SK-N-SH (cell line): Measurements from ENCODE around the gene ADNP2.

Source experiments
- GABPA ChIP-seq: IDR thresholded peaks from 2 replicates; pipeline ENCODE4 v1.4.0; 2012; ENCODE audit warnings: low read depth, mild to moderate bottlenecking
- POLR2AphosphoS5 ChIP-seq: IDR thresholded peaks from 2 replicates; pipeline ENCODE4 v1.6.1; 2012; ENCODE audit warnings: low read depth, low read length
- RFX5 ChIP-seq: IDR thresholded peaks from 2 replicates; pipeline ENCODE4 v1.6.1; 2012; ENCODE audit warnings: mild to moderate bottlenecking, improper control_type of control experiment, low read length
- RXRA ChIP-seq: IDR thresholded peaks from 2 replicates; pipeline ENCODE4 v1.4.0; 2012; ENCODE audit warnings: low read depth, mild to moderate bottlenecking, borderline replicate concordance
- SIN3A ChIP-seq: IDR thresholded peaks from 2 replicates; pipeline ENCODE4 v1.6.1; 2012; ENCODE audit warnings: low read depth, mild to moderate bottlenecking, low read length, moderate library complexity, borderline replicate concordance
- SMC3 ChIP-seq: IDR thresholded peaks from 2 replicates; pipeline ENCODE4 v1.6.1; 2012; ENCODE audit warnings: low read depth, low read length, improper control_type of control experiment
- TCF12 ChIP-seq: IDR thresholded peaks from 2 replicates; pipeline ENCODE4 v1.4.0; 2012
- TEAD4 ChIP-seq: IDR thresholded peaks from 2 replicates; pipeline ENCODE4 v1.4.0; 2012; ENCODE audit warnings: mild to moderate bottlenecking, borderline replicate concordance; ENCODE audit not compliant: insufficient read depth
- TF ChIP-seq, protein P1 (sequence below): fragments of 200-600 bp; sonication (generic); IDR thresholded peaks from 2 replicates; pipeline ENCODE4 v1.6.1; 2017; ENCODE audit warnings: antibody characterized with exemption, mild to moderate bottlenecking, moderate library complexity
- TF ChIP-seq, protein P2 (sequence below): fragments of 150-350 bp; IDR thresholded peaks from 2 replicates; pipeline ENCODE4 v1.6.1; 2017; ENCODE audit warnings: antibody characterized with exemption, low read length, low read depth, borderline replicate concordance
- TF ChIP-seq, protein P3 (sequence below): IDR thresholded peaks from 2 replicates; pipeline ENCODE4 v1.6.1; 2012; ENCODE audit warnings: mild to moderate bottlenecking, low read depth, low read length, moderate library complexity

DNA sequence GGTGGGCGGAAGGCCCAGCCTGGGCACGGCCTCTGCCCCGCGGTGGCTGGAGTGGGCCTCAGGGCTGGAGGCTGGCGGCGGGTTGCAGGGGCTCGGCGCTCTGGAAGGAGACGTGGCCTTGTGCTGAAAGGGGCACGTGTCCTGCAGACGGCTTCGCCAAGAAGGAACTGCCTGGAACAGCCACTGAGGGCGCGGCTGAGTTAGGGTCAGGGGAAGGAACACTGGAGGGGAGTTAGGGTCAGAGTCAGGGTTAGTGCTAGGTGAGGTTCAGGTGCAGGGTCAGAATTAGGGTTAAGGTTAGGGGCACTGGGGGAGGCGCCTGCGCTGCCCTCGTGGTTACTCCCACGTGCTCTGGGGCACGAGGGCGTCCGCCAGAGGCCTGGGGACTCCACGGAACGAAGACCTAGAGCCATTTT, 933 bp upstream of the ADNP2 start:
- TF ChIP-seq, protein P1, sequence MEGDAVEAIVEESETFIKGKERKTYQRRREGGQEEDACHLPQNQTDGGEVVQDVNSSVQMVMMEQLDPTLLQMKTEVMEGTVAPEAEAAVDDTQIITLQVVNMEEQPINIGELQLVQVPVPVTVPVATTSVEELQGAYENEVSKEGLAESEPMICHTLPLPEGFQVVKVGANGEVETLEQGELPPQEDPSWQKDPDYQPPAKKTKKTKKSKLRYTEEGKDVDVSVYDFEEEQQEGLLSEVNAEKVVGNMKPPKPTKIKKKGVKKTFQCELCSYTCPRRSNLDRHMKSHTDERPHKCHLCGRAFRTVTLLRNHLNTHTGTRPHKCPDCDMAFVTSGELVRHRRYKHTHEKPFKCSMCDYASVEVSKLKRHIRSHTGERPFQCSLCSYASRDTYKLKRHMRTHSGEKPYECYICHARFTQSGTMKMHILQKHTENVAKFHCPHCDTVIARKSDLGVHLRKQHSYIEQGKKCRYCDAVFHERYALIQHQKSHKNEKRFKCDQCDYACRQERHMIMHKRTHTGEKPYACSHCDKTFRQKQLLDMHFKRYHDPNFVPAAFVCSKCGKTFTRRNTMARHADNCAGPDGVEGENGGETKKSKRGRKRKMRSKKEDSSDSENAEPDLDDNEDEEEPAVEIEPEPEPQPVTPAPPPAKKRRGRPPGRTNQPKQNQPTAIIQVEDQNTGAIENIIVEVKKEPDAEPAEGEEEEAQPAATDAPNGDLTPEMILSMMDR, result no peak
- TF ChIP-seq, protein P2, sequence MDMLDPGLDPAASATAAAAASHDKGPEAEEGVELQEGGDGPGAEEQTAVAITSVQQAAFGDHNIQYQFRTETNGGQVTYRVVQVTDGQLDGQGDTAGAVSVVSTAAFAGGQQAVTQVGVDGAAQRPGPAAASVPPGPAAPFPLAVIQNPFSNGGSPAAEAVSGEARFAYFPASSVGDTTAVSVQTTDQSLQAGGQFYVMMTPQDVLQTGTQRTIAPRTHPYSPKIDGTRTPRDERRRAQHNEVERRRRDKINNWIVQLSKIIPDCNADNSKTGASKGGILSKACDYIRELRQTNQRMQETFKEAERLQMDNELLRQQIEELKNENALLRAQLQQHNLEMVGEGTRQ, result no peak
- TF ChIP-seq RXRA (no peak), POLR2AphosphoS5 (no peak), SMC3 (no peak), TEAD4 (no peak), GABPA (no peak), SIN3A (no peak), RFX5 (no peak), TCF12 (no peak)
- TF ChIP-seq, protein P3, sequence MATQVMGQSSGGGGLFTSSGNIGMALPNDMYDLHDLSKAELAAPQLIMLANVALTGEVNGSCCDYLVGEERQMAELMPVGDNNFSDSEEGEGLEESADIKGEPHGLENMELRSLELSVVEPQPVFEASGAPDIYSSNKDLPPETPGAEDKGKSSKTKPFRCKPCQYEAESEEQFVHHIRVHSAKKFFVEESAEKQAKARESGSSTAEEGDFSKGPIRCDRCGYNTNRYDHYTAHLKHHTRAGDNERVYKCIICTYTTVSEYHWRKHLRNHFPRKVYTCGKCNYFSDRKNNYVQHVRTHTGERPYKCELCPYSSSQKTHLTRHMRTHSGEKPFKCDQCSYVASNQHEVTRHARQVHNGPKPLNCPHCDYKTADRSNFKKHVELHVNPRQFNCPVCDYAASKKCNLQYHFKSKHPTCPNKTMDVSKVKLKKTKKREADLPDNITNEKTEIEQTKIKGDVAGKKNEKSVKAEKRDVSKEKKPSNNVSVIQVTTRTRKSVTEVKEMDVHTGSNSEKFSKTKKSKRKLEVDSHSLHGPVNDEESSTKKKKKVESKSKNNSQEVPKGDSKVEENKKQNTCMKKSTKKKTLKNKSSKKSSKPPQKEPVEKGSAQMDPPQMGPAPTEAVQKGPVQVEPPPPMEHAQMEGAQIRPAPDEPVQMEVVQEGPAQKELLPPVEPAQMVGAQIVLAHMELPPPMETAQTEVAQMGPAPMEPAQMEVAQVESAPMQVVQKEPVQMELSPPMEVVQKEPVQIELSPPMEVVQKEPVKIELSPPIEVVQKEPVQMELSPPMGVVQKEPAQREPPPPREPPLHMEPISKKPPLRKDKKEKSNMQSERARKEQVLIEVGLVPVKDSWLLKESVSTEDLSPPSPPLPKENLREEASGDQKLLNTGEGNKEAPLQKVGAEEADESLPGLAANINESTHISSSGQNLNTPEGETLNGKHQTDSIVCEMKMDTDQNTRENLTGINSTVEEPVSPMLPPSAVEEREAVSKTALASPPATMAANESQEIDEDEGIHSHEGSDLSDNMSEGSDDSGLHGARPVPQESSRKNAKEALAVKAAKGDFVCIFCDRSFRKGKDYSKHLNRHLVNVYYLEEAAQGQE, result no peak
